Astrocyte of the cerebellum (primary cell): Measurements from ENCODE around the gene SLC3A2.
"Not testable (repeated sequence)": the region's sequence is repeated elsewhere in the genome, so short reads cannot be mapped to it uniquely, and the experiment has no call there.

Experiments
- DNase-seq: peaks from one replicate; pipeline ENCODE4 v3.0.0-alpha.2; 2011; ENCODE audit warnings: low read depth
- H3K4me3 ChIP-seq: 2 replicates; pipeline ENCODE4 v1.5.1; 2011; ENCODE audit warnings: mild to moderate bottlenecking, low read depth, low read length, moderate library complexity
- in situ Hi-C: cut with HindIII; loops from 2 replicates; pipeline ENCODE4 v1.10.0; 2017; ENCODE audit warnings: low sequenced_read_pairs
- TF ChIP-seq, protein P1 (sequence below): IDR thresholded peaks from 2 replicates; pipeline ENCODE4 v1.5.1; 2012; ENCODE audit warnings: low read length, low read depth, moderate library complexity, mild to moderate bottlenecking; ENCODE audit errors: missing control alignments

Gene SLC3A2

DNA sequence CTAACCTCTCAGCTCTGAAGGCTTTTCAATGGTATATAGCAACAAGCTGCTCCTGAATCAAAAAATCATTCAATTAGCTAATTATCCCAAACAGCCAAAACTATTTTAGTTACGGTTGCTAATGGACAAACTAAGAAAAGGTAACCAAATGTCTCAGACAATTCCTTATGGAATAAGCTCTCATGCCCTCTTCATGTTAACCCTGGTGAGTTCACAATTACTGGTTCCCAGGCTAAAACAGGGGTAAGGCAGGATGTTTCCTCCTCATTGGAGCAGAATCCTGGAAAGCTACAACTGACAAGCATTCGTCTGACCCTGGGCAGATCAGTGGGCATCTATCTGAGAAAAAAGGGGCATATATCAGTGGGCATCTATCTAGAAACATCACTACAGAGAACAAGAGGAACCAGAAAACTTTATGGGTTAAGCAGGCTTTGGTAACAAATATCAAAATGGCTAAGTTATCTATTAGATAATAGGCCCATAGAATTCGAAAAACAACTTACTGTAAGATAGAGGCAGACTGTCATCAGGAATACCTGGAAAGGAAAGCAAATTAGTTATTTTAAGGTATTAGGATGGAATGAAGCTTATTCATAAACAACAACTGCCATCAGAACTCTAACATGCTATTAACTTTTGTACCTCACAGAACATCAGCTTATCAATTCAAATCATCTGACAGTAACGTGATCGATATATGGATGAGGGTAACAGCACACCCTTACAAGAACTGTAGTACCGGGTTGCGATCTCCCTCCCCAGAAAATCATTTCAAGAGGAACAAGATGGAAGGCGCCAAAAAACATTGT is 26.5 kb upstream of the SLC3A2 start:
- peak overlapping the region; percentile 74 for H3K4me3 ChIP-seq
- in situ Hi-C loops, result no loop called here
- TF ChIP-seq, protein P1, sequence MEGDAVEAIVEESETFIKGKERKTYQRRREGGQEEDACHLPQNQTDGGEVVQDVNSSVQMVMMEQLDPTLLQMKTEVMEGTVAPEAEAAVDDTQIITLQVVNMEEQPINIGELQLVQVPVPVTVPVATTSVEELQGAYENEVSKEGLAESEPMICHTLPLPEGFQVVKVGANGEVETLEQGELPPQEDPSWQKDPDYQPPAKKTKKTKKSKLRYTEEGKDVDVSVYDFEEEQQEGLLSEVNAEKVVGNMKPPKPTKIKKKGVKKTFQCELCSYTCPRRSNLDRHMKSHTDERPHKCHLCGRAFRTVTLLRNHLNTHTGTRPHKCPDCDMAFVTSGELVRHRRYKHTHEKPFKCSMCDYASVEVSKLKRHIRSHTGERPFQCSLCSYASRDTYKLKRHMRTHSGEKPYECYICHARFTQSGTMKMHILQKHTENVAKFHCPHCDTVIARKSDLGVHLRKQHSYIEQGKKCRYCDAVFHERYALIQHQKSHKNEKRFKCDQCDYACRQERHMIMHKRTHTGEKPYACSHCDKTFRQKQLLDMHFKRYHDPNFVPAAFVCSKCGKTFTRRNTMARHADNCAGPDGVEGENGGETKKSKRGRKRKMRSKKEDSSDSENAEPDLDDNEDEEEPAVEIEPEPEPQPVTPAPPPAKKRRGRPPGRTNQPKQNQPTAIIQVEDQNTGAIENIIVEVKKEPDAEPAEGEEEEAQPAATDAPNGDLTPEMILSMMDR, result no peak
- DNase-seq, result no peak

DNA sequence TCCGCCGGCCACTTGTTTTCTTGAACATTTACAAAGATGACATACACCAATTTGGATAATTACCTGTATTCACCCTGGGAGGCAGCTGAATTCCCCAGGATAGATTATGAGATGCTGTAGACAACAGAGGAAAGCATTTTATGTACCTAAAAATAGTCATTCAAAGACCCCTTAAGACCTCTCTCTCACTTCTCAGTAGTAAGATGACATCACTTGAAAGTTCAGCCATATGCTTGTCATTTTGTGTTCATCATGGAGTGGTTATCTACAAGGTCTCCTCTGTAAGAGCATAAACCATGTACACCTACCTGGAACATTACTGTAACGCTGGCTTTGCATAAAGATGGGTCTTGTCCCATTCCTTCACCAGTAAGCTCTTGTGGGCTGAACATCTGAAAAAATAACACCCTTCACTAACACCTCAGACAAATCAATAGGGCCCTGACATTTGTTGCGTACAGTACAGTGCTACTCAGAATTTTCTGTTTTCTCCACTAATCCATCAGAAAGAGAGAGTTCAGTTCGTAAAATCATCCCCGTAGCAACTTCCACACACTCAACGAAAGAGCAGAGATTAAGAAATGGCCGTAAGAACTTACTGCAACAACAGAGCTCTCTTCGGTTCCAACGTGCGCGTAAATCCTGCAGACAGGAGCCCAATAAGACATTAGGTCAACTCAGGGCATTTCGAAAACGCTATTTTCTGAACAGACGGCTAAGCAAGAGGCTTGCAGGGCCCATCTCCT is 25.7 kb upstream of the SLC3A2 start:
- H3K4me3 ChIP-seq, result peak overlapping the region; percentile 74
- in situ Hi-C loops, result no loop called here
- TF ChIP-seq, protein P1, result no peak
- no peak for DNase-seq

DNA sequence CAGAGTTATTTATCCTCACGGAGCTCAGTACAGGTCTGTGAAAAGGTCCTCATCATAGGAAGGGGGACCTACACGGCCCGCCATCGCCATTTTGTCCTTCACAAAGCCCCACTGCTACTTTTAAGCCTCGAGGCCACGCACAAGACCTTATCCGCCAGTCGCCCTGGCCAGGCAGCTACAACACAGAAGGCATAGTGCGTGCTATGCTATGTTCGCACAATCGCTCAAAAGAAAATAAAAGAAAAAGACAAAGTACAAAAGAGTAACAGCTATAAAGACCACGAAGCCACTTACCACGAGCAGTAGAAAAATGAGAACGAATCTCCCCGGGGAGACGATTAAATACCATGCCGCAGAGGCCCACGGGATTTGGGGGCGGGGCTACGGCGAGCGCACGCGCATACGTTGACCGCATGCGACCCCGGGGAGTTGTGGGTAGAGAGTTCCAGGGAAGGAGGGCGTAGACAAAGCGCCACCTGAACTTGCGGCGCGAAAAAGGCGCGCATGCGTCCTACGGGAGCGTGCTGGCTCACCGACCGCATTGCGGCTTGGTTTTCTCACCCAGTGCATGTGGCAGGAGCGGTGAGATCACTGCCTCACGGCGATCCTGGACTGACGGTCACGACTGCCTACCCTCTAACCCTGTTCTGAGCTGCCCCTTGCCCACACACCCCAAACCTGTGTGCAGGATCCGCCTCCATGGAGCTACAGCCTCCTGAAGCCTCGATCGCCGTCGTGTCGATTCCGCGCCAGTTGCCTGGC is 24.9 kb upstream of the SLC3A2 start:
- peak overlapping the region; percentile 74 for H3K4me3 ChIP-seq
- DNase-seq, result peak; percentile 96
- TF ChIP-seq, protein P1, result no peak
- in situ Hi-C loops, result no loop called here

DNA sequence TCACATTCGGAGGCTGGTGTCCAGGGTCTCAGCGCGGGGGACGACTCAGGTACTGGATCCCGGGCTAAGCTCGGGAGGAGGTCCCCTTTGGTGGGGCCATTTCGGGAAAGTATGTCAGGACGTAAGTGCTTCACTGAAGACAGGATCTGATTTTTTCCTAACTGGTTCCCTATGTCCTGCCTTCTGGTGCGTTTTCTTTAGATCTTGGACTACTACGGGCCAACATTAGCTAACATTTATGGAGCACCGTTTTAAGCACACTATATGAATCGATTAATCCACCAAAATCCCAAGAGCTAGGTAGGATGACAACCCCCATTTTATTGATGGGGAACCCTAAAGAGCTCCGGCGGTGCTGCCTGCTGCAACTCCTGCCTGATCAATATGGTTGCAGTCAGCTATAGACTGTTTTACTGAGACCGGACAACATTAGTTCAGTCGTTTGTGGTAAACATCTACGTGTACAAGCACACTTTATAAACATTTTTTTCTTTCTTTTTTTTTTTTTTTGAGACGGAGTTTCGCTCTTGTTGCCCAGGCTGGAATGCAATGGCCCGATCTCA is 24.3 kb upstream of the SLC3A2 start:
- no peak for DNase-seq
- TF ChIP-seq, protein P1, result no peak
- in situ Hi-C loops, result no loop called here
- H3K4me3 ChIP-seq, result peak overlapping the region; percentile 74

DNA sequence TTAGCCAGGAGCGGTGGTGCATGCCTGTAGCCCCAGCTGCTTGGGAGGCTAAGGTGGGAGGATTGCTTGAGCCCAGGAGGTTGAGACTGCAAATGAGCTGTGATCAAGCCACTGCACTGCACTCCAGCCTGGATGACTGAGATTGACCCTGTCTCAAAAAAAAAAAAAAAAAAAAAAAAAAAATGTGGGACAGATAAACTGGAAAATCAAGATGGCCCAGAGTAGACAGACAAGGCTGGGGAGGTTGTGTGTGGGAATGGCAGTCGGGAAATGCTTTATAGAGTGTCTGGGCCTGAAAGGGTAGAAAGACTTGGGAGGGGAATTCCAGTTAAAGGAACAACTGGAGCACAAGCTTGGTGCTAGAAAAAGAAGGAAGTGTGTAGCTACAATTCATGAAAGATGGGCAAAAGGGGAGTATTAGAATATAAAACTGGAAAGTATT is 23.1 kb upstream of the SLC3A2 start:
- TF ChIP-seq, protein P1, result no peak
- peak overlapping the region; percentile 74 for H3K4me3 ChIP-seq
- in situ Hi-C loops, result no loop called here
- DNase-seq, result no peak

DNA sequence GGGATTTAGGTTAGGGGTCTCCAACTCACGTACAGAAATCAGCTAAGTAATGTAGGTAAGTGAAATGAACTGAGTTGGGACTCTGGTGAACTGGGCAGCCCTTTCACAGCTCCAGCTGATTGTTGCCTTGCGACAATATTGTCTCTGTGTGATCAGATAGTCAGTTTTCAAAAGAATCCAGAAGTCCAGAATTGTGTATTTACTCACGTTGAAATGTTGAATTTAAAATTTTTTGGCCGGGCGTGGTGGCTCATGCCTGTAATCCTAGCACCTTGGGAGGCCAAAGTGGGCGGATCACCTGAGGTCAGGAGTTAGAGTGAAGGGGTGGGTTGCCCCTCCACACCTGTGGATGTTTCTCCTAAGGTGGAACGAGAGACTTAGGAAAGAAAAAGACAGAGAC is 22.5 kb upstream of the SLC3A2 start:
- TF ChIP-seq, protein P1, result no peak
- H3K4me3 ChIP-seq, result no peak overlapping the region
- DNase-seq, result no peak
- in situ Hi-C loops, result no loop called here

DNA sequence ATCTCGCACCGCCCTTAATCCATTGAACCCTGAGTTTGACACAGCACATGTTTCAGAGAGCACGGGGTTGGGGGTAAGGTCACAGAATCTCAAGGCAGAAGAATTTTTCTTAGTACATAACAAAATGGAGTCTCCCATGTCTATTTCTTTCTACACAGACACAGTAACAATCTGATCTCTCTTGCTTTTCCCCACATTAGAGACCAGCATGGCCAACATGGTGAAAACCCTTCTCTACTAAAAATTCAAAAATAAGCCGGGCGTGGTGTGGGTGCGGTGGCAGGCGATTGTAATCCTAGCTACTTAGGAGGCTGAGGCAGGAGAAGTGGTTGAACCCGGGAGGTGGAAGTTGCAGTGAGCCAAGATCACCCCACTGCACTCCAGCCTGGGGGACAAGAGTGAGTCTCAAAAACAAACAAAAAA is 21.4 kb upstream of the SLC3A2 start:
- in situ Hi-C loops, H3K4me3 ChIP-seq, DNase-seq: not testable (repeated sequence)
